22Rv1 (cell line): Measurements from ENCODE around the gene TNFSF18.

Experiments used
- CTCF ChIP-seq: fragments of 450-650 bp; IDR thresholded peaks from 2 replicates; pipeline ENCODE4 v1.5.1; 2017; ENCODE audit warnings: mild to moderate bottlenecking
- ZFX ChIP-seq: fragments of 450-650 bp; IDR thresholded peaks from 2 replicates; pipeline ENCODE4 v1.6.1; 2017; ENCODE audit warnings: antibody characterized with exemption, borderline replicate concordance

GRCh38 chr1:173048621-173049321, 2.0 kb downstream of the TNFSF18 start:
- TF ChIP-seq CTCF (no peak), ZFX (no peak)
